CD4-positive, alpha-beta T cell (primary cell): ENCODE measurements around the gene EIF3L. TPM values are rescaled to one million over a fixed set of nuclear protein-coding genes. Genes with fewer than 3 reads are reported as not detected.
A peak's percentile ranks its signal among the peaks of the same experiment; 100 is the strongest.

Experiments
- ATAC-seq: fragments of 200-7000 bp; cut with Tn5 transposase; one replicate; pipeline ENCODE4 v1.10.0; 2022; ENCODE audit warnings: mild to moderate bottlenecking; ENCODE audit not compliant: poor library complexity
- CTCF ChIA-PET: fragments of 350-600 bp; sonication (Branson Sonifier 250); formaldehyde crosslinking; loops from one replicate; lab custom pipeline; 2021; ENCODE audit warnings: antibody characterized with exemption, inconsistent platforms; lab: Charles Lee
- POLR2A ChIA-PET: fragments of 350-600 bp; sonication (Branson Sonifier 250); formaldehyde crosslinking; loops from one replicate; lab custom pipeline; 2021; ENCODE audit warnings: antibody characterized with exemption, inconsistent platforms; lab: Charles Lee
- DNase-seq, 14 experiments: peaks; one replicate each; pipeline ENCODE4 v3.0.0-alpha.2; 2013 to 2020; ENCODE audit warnings: mixed read lengths in 2 of 14
- H3K27ac ChIP-seq, 2 donors: one replicate each; pipeline versions ENCODE4 v1.5.1 to v1.7.0; 2013; ENCODE audit warnings: low read length in 2 of 2, low read depth in 1 of 2, mild to moderate bottlenecking in 1 of 2
- H3K27me3 ChIP-seq, 2 experiments: 1 replicate in 1 of 2; 2 replicates in 1 of 2; pipeline versions ENCODE4 v1.6.1 to v1.7.0; 2013; ENCODE audit warnings: low read length in 2 of 2, control low read depth in 1 of 2, mild to moderate bottlenecking in 1 of 2, moderate library complexity in 1 of 2; ENCODE audit not compliant: insufficient read depth in 2 of 2, control insufficient read depth in 1 of 2
- H3K36me3 ChIP-seq: one replicate; pipeline ENCODE4 v1.6.1; 2013; ENCODE audit warnings: low read length, control low read depth; ENCODE audit not compliant: insufficient read depth
- H3K4me1 ChIP-seq: one replicate; pipeline ENCODE4 v1.6.1; 2013; ENCODE audit warnings: low read length, control low read depth; ENCODE audit not compliant: insufficient read depth
- H3K4me3 ChIP-seq: one replicate; pipeline ENCODE4 v1.5.1; 2013; ENCODE audit warnings: mild to moderate bottlenecking, low read length, moderate library complexity
- H3K9me3 ChIP-seq, 2 experiments: 1 replicate in 1 of 2; 2 replicates in 1 of 2; pipeline versions ENCODE4 v1.6.1 to v1.7.0; 2013; ENCODE audit warnings: low read length in 2 of 2, mild to moderate bottlenecking in 2 of 2, control low read depth in 1 of 2, moderate library complexity in 1 of 2; ENCODE audit not compliant: control insufficient read depth in 1 of 2, insufficient read depth in 1 of 2
- H3K27ac Mint-ChIP-seq: one replicate; pipeline ENCODE4 v1.8.0; 2020; ENCODE audit warnings: mixed read lengths
- H3K27me3 Mint-ChIP-seq: one replicate; pipeline ENCODE4 v1.8.0; 2021; ENCODE audit warnings: mixed read lengths
- H3K36me3 Mint-ChIP-seq: one replicate; pipeline ENCODE4 v1.8.0; 2021; ENCODE audit warnings: low read depth, mixed read lengths
- H3K4me1 Mint-ChIP-seq: one replicate; pipeline ENCODE4 v1.8.0; 2021; ENCODE audit warnings: low read depth, mixed read lengths
- H3K4me3 Mint-ChIP-seq: one replicate; pipeline ENCODE4 v1.8.0; 2020; ENCODE audit warnings: mild to moderate bottlenecking, mixed read lengths
- H3K9me3 Mint-ChIP-seq: one replicate; pipeline ENCODE4 v1.8.0; 2020; ENCODE audit warnings: mixed read lengths
- CTCF ChIP-seq: fragments of 200-600 bp; IDR thresholded peaks from one replicate; pipeline ENCODE4 v1.8.0; 2022; ENCODE audit warnings: antibody characterized with exemption, mild to moderate bottlenecking
- intact Hi-C, 2 experiments: fragments of 100-400 bp; cut with DNase I in 1 of 2; cut with micrococcal nuclease in 1 of 2; formaldehyde crosslinking; loops; one replicate each; pipeline versions ENCODE4 v1.15.1 to v1.9.0; 2023 to 2025; cut with DNase I, micrococcal nuclease
- total RNA-seq, 174 experiments: library from RNA in 2 of 174; stranded (reverse) in 2 of 174; gene quantifications; one replicate each; pipeline ENCODE4 v1.2.3 and lab custom pipeline; 2021 to 2026

EIF3L gene
- total RNA-seq, 2 experiments from 2014 or later: 525 to 541 TPM

- intact Hi-C loops: no loop called here
- H3K36me3 Mint-ChIP-seq: peaks cover 72% of the 10 kb centered on the region
- peak overlapping the region; percentile 27 for H3K4me3 Mint-ChIP-seq
- ChIA-PET POLR2A (no interaction called here), CTCF (interaction anchor here (0.9 kb wide), 1 partner anchor 11 kb away, joined by 3 read pairs; no protein-coding TSS in a partner anchor)
- Histone ChIP-seq H3K9me3 (no peaks in the 10 kb centered on the region), H3K4me3 (no peak overlapping the region), H3K27ac (no peak overlapping the region), H3K36me3 (peaks cover 55% of the 10 kb centered on the region), H3K4me1 (peaks cover 28% of the 10 kb centered on the region), H3K27me3 (no peaks in the 10 kb centered on the region)
- no peak for DNase-seq
- no peak for ATAC-seq
- H3K27me3 Mint-ChIP-seq: no peaks in the 10 kb centered on the region
- no peak for TF ChIP-seq CTCF
- H3K27ac Mint-ChIP-seq: no peak overlapping the region
- peaks cover 3% of the 10 kb centered on the region for H3K9me3 Mint-ChIP-seq
- H3K4me1 Mint-ChIP-seq: peaks cover 51% of the 10 kb centered on the region
Observed at GRCh38 chr22:37852418-37852817, 3.2 kb downstream of the EIF3L start.

GRCh38 chr22:37854946-37855345 lies 5.7 kb downstream of the EIF3L start:
- Histone ChIP-seq H3K4me3 (no peak overlapping the region), H3K27me3 (no peaks in the 10 kb centered on the region), H3K36me3 (peaks cover 76% of the 10 kb centered on the region), H3K27ac (no peak overlapping the region), H3K9me3 (no peaks in the 10 kb centered on the region), H3K4me1 (peaks cover 9% of the 10 kb centered on the region)
- H3K27me3 Mint-ChIP-seq: no peaks in the 10 kb centered on the region
- DNase-seq: no peak
- intact Hi-C loops: no loop called here
- ATAC-seq: no peak
- H3K4me3 Mint-ChIP-seq: no peak overlapping the region
- peaks cover 30% of the 10 kb centered on the region for H3K4me1 Mint-ChIP-seq
- H3K36me3 Mint-ChIP-seq: peaks cover 71% of the 10 kb centered on the region
- H3K27ac Mint-ChIP-seq: no peak overlapping the region
- ChIA-PET POLR2A (interaction anchor here (1.0 to 2.0 kb wide), 2 partner anchors 11 to 248 kb away, joined by 3 to 8 read pairs; partner anchors contain the start of gene ANKRD54), CTCF (no interaction called here)
- no peak for TF ChIP-seq CTCF
- H3K9me3 Mint-ChIP-seq: no peaks in the 10 kb centered on the region

GRCh38 chr22:37855462-37855861 lies 6.2 kb downstream of the EIF3L start:
- intact Hi-C loops: no loop called here
- Histone ChIP-seq H3K9me3 (no peaks in the 10 kb centered on the region), H3K27ac (no peak overlapping the region), H3K27me3 (no peaks in the 10 kb centered on the region), H3K4me3 (no peak overlapping the region), H3K4me1 (peaks cover 4% of the 10 kb centered on the region), H3K36me3 (peaks cover 81% of the 10 kb centered on the region)
- no peak for TF ChIP-seq CTCF
- Mint-ChIP-seq H3K4me1 (peaks cover 27% of the 10 kb centered on the region), H3K27ac (no peak overlapping the region), H3K4me3 (no peak overlapping the region), H3K36me3 (peaks cover 76% of the 10 kb centered on the region), H3K9me3 (no peaks in the 10 kb centered on the region), H3K27me3 (no peaks in the 10 kb centered on the region)
- POLR2A ChIA-PET: interaction anchor here (1.0 to 2.0 kb wide), 2 partner anchors 11 to 248 kb away, joined by 3 to 8 read pairs; partner anchors contain the start of gene ANKRD54
- ATAC-seq (no peak), DNase-seq (no peak)
- CTCF ChIA-PET: no interaction called here
